Prostate gland (tissue), 2 donors: ENCODE measurements around the gene NAPA.

Source experiments
- POLR2AphosphoS5 ChIP-seq: sonication (generic); formaldehyde crosslinking; IDR thresholded peaks from one replicate; pipeline ENCODE4 v1.6.1; 2017; ENCODE audit warnings: antibody characterized with exemption
- TF ChIP-seq, protein P1 (sequence below), 4 experiments: fragments of 200-600 bp in 2 of 4; fragments of 450-650 bp in 2 of 4; sonication (generic) in 2 of 4; IDR thresholded peaks; 1 replicate in 3 of 4; 2 replicates in 1 of 4; pipeline ENCODE4 v1.5.1; 2016 to 2019; ENCODE audit warnings: antibody characterized with exemption in 4 of 4, mild to moderate bottlenecking in 2 of 4, moderate library complexity in 2 of 4

DNA sequence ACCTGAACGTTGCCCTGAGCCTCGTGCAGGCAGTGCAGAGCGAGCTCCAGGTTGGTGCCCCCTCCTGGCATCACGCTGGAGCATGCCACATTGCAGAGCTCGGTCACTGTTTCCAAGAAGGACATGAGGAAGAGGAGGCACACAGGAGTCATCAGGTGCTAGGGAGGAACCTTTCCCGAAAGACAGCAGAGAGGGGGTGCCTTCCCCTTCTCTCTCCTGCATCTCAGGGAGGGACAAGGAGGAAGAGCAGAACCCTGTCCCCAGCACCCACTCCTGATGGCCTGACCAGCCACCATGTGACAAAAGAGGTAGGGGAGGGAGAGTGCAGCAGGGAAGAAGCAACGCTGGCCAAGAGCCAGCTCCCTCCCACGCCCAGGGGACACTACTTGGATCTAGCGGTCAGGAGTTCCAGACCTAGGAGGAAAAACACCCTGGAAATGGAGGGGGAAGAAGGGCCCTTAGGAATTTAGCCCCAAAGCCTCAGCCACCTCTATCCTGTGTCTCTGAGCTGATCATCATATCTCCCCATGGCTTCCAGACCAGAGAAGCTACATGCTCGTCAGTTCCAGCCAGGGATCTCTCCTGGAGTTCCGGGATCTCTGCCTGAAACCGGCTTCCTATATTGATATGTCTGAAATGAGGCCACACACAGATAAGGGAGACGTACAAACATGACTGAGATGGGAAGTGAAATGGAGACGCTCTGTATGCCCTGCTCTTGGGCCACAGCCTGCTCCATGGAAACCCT lies 17.0 kb upstream of the NAPA start:
- TF ChIP-seq, protein P1, sequence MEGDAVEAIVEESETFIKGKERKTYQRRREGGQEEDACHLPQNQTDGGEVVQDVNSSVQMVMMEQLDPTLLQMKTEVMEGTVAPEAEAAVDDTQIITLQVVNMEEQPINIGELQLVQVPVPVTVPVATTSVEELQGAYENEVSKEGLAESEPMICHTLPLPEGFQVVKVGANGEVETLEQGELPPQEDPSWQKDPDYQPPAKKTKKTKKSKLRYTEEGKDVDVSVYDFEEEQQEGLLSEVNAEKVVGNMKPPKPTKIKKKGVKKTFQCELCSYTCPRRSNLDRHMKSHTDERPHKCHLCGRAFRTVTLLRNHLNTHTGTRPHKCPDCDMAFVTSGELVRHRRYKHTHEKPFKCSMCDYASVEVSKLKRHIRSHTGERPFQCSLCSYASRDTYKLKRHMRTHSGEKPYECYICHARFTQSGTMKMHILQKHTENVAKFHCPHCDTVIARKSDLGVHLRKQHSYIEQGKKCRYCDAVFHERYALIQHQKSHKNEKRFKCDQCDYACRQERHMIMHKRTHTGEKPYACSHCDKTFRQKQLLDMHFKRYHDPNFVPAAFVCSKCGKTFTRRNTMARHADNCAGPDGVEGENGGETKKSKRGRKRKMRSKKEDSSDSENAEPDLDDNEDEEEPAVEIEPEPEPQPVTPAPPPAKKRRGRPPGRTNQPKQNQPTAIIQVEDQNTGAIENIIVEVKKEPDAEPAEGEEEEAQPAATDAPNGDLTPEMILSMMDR (IDR thresholded peaks at IDR 0.05), result no peak
- no peak for TF ChIP-seq POLR2AphosphoS5
